HEK293 (cell line): ENCODE measurements around the gene CFAP299.

ENCODE experiments used
- CTCF ChIA-PET: fragments of 350-600 bp; formaldehyde crosslinking; extraction: SDS; loops from one replicate; lab custom pipeline; 2021; ENCODE audit warnings: antibody characterized with exemption; lab: Yijun Ruan, JAX
- POLR2A ChIA-PET: fragments of 300-600 bp; formaldehyde crosslinking; extraction: SDS; loops from one replicate; lab custom pipeline; 2020; ENCODE audit warnings: antibody characterized with exemption, inconsistent platforms; lab: Yijun Ruan, JAX
- H3K27ac ChIP-seq: fragments of 200-500 bp; sonication (Bioruptor generic); 2 replicates; pipeline ENCODE4 v1.5.1; 2014; ENCODE audit warnings: low read depth, low read length, control low read depth, inconsistent platforms; ENCODE audit errors: extremely low read depth
- H3K36me3 ChIP-seq, 2 experiments: fragments of 200-500 bp in 1 of 2; sonication (Bioruptor generic) in 1 of 2; 1 replicate in 1 of 2; 2 replicates in 1 of 2; pipeline ENCODE4 v1.5.1; 2014 to 2017; ENCODE audit warnings: inconsistent platforms in 2 of 2, low read length in 2 of 2; ENCODE audit not compliant: control insufficient read depth in 2 of 2, insufficient read depth in 1 of 2
- H3K4me1 ChIP-seq: fragments of 200-500 bp; sonication (Bioruptor generic); 2 replicates; pipeline ENCODE4 v1.5.1; 2014; ENCODE audit warnings: mild to moderate bottlenecking, low read length, inconsistent platforms; ENCODE audit not compliant: control insufficient read depth, insufficient read depth
- H3K4me3 ChIP-seq: 2 replicates; pipeline ENCODE4 v1.5.1; 2011; ENCODE audit warnings: low read depth, mild to moderate bottlenecking, control low read depth, low read length, moderate library complexity
- H3K9me3 ChIP-seq: fragments of 200-500 bp; sonication (Bioruptor generic); 2 replicates; pipeline ENCODE4 v1.5.1; 2014; ENCODE audit warnings: low read depth, low read length, inconsistent platforms; ENCODE audit not compliant: control insufficient read depth, insufficient read depth
- ATF2 ChIP-seq: fragments of 450-650 bp; formaldehyde crosslinking; IDR thresholded peaks from 2 replicates; pipeline ENCODE4 v1.5.1; 2016; ENCODE audit warnings: missing biosample characterization, missing genetic modification characterization, low read depth
- CTCF ChIP-seq: fragments of 450-650 bp; formaldehyde crosslinking; IDR thresholded peaks from 2 replicates; pipeline ENCODE4 v1.5.1; 2016; ENCODE audit warnings: missing biosample characterization, missing genetic modification characterization
- KLF17 ChIP-seq: fragments of 450-650 bp; formaldehyde crosslinking; IDR thresholded peaks from 2 replicates; pipeline ENCODE4 v1.5.1; 2016; ENCODE audit warnings: missing biosample characterization, missing genetic modification characterization
- PBX3 ChIP-seq: sonication (generic); formaldehyde crosslinking; IDR thresholded peaks from 2 replicates; pipeline ENCODE4 v1.8.1; 2022; ENCODE audit warnings: mild to moderate bottlenecking, moderate library complexity, missing genetic modification reagents
- PRDM1 ChIP-seq: fragments of 450-650 bp; formaldehyde crosslinking; IDR thresholded peaks from 2 replicates; pipeline ENCODE4; 2016; ENCODE audit warnings: missing biosample characterization, missing genetic modification characterization
- SCRT1 ChIP-seq: fragments of 450-650 bp; formaldehyde crosslinking; IDR thresholded peaks from 2 replicates; pipeline ENCODE4 v1.5.1; 2016; ENCODE audit warnings: missing biosample characterization, missing genetic modification characterization, borderline replicate concordance
- SCRT2 ChIP-seq: fragments of 450-650 bp; formaldehyde crosslinking; IDR thresholded peaks from 2 replicates; pipeline ENCODE4 v1.5.1; 2016; ENCODE audit warnings: missing biosample characterization, missing genetic modification characterization
- ZBTB11 ChIP-seq: fragments of 450-650 bp; formaldehyde crosslinking; conservative IDR thresholded peaks from 2 replicates; pipeline ENCODE4 v1.5.1; 2016; ENCODE audit warnings: low read depth, missing biosample characterization, missing genetic modification characterization
- ZNF140 ChIP-seq: fragments of 450-650 bp; formaldehyde crosslinking; IDR thresholded peaks from 2 replicates; pipeline ENCODE4 v1.5.1; 2016; ENCODE audit warnings: missing biosample characterization, missing genetic modification characterization
- ZNF280C ChIP-seq: fragments of 450-650 bp; formaldehyde crosslinking; IDR thresholded peaks from 2 replicates; pipeline ENCODE4 v1.5.1; 2016; ENCODE audit warnings: missing biosample characterization, missing genetic modification characterization
- ZNF311 ChIP-seq: fragments of 450-650 bp; formaldehyde crosslinking; IDR thresholded peaks from 2 replicates; pipeline ENCODE4 v1.5.1; 2017; ENCODE audit warnings: missing biosample characterization, missing genetic modification characterization, borderline replicate concordance
- ZNF324 ChIP-seq: fragments of 450-650 bp; formaldehyde crosslinking; IDR thresholded peaks from 2 replicates; pipeline ENCODE4 v1.5.1; 2016; ENCODE audit warnings: missing biosample characterization, missing genetic modification characterization
- ZNF341 ChIP-seq: fragments of 450-650 bp; formaldehyde crosslinking; IDR thresholded peaks from 2 replicates; pipeline ENCODE4; 2016; ENCODE audit warnings: low read depth, missing biosample characterization, missing genetic modification characterization
- ZNF530 ChIP-seq: fragments of 450-650 bp; formaldehyde crosslinking; IDR thresholded peaks from 2 replicates; pipeline ENCODE4 v1.5.1; 2016; ENCODE audit warnings: low read depth, missing biosample characterization, missing genetic modification characterization
- ZNF639 ChIP-seq: fragments of 450-650 bp; formaldehyde crosslinking; IDR thresholded peaks from 2 replicates; pipeline ENCODE4 v1.5.1; 2016; ENCODE audit warnings: missing biosample characterization, missing genetic modification characterization
- ZNF654 ChIP-seq: fragments of 450-650 bp; formaldehyde crosslinking; IDR thresholded peaks from 2 replicates; pipeline ENCODE4 v1.5.1; 2016; ENCODE audit warnings: low read depth, missing biosample characterization, missing genetic modification characterization
- ZNF658 ChIP-seq: fragments of 450-650 bp; formaldehyde crosslinking; IDR thresholded peaks from 2 replicates; pipeline ENCODE4; 2016; ENCODE audit warnings: missing biosample characterization, missing genetic modification characterization
- ZNF670 ChIP-seq: fragments of 450-650 bp; formaldehyde crosslinking; IDR thresholded peaks from 2 replicates; pipeline ENCODE4 v1.5.1; 2016; ENCODE audit warnings: missing biosample characterization, missing genetic modification characterization, low read depth

The CFAP299 gene

GRCh38 chr4:80361329-80361900 lies 25.9 kb downstream of the CFAP299 start:
- CTCF ChIA-PET = interaction anchor here (0.6 to 1.2 kb wide), 3 partner anchors 138 to 688 kb away, joined by 3 read pairs; no protein-coding TSS in a partner anchor
- no peaks in the 10 kb centered on the region for H3K9me3 ChIP-seq
- H3K4me3 ChIP-seq = no peak overlapping the region
- H3K27ac ChIP-seq = no peak overlapping the region
- no peaks in the 10 kb centered on the region for H3K4me1 ChIP-seq
- no peaks in the 10 kb centered on the region for H3K36me3 ChIP-seq
- POLR2A ChIA-PET = no interaction called here
- peak; percentile 17; the same call in 1 of the 2 replicates for TF ChIP-seq CTCF (tag by site-specific recombination)
- TF ChIP-seq ZNF654 = peak; percentile 67
- TF ChIP-seq ZNF639 (tag by site-specific recombination) = no peak
- TF ChIP-seq ZNF658 = no peak
- peak; percentile 74 for TF ChIP-seq SCRT2
- TF ChIP-seq ZNF530 (tag by site-specific recombination) = no peak
- no peak for TF ChIP-seq ZNF324 (tag by site-specific recombination)
- TF ChIP-seq ATF2 (tag by site-specific recombination) = no peak
- TF ChIP-seq KLF17 (tag by site-specific recombination) = no peak
- no peak for TF ChIP-seq ZBTB11
- TF ChIP-seq ZNF670 (tag by site-specific recombination) = no peak
- TF ChIP-seq SCRT1 = 0 out of 2 replicates have a peak, but pooled peaks have one; percentile 34
- no peak for TF ChIP-seq ZNF311 (tag by site-specific recombination)
- no peak for TF ChIP-seq ZNF140 (tag by site-specific recombination)
- no peak for TF ChIP-seq ZNF341 (tag by site-specific recombination)

- H3K4me3 ChIP-seq = no peak overlapping the region
- POLR2A ChIA-PET = no interaction called here
- no peaks in the 10 kb centered on the region for H3K36me3 ChIP-seq
These were observed 27.1 kb downstream of the CFAP299 start for GRCh38 chr4:80362578-80363181.

More at GRCh38 chr4:80362578-80363181, 27.1 kb downstream of the CFAP299 start:
- no peaks in the 10 kb centered on the region for H3K9me3 ChIP-seq
- TF ChIP-seq ZNF654 (peak; percentile 80), ZNF280C (no peak), PRDM1 (tag by site-specific recombination) (peak; percentile 28; the same call in 1 of the 2 replicates), CTCF (tag by site-specific recombination) (0 out of 2 replicates have a peak, but pooled peaks have one; percentile 13), PBX3 (CRISPR knock-in tag) (no peak)
- no peaks in the 10 kb centered on the region for H3K4me1 ChIP-seq
- CTCF ChIA-PET = interaction anchor here (0.5 to 1.6 kb wide), 23 partner anchors 10 to 989 kb away, joined by 3 to 12 read pairs (median 3); no protein-coding TSS in a partner anchor
- no peak overlapping the region for H3K27ac ChIP-seq
